T-cell (primary cell): ENCODE results near the gene DFFB. TPM values are rescaled to one million over a fixed set of nuclear protein-coding genes. Genes with fewer than 3 reads are reported as not detected.

Source experiments
- ATAC-seq, 4 experiments: fragments of 200-7000 bp in 3 of 4; fragments of 150-1000 bp in 1 of 4; cut with Tn5 transposase; replicated peaks in 1 of 4; 1 replicate in 3 of 4; 2 replicates in 1 of 4; pipeline ENCODE4 v1.10.0; 2021; ENCODE audit warnings: moderate library complexity in 3 of 4, mild to moderate bottlenecking in 2 of 4, moderate number of reproducible peaks in 1 of 4
- CTCF ChIA-PET, 2 donors: fragments of 300-600 bp; sonication (Branson Sonifier 250); formaldehyde crosslinking; loops; one replicate each; lab custom pipeline; 2022; ENCODE audit warnings: antibody characterized with exemption in 2 of 2; lab: Charles Lee
- POLR2A ChIA-PET, 2 donors: fragments of 300-600 bp; sonication (Branson Sonifier 250); formaldehyde crosslinking; loops; one replicate each; lab custom pipeline; 2022; ENCODE audit warnings: antibody characterized with exemption in 2 of 2; lab: Charles Lee
- DNase-seq, 35 experiments: peaks; one replicate each; pipeline versions ENCODE4 v3.0.0 to v3.0.0-alpha.2; 2013 to 2023
- H3K27ac ChIP-seq: one replicate; pipeline ENCODE4 v1.5.1; 2013; ENCODE audit warnings: low read length
- H3K27me3 ChIP-seq, 2 experiments: replicated peaks in 1 of 2; 1 replicate in 1 of 2; 2 replicates in 1 of 2; pipeline versions ENCODE4 v1.6.1 to v1.7.0; 2013; ENCODE audit warnings: low read length in 1 of 2, mixed read lengths in 1 of 2; ENCODE audit not compliant: control insufficient read depth in 2 of 2, insufficient read depth in 2 of 2; ENCODE audit errors: extremely low read depth in 1 of 2
- H3K36me3 ChIP-seq, 2 donors: 1 replicate in 1 of 2; 2 replicates in 1 of 2; pipeline versions ENCODE4 v1.6.1 to v1.7.0; 2013; ENCODE audit warnings: low read length in 1 of 2; ENCODE audit not compliant: control insufficient read depth in 2 of 2, insufficient read depth in 1 of 2; ENCODE audit errors: extremely low read depth in 1 of 2
- H3K4me1 ChIP-seq, 2 experiments: 1 replicate in 1 of 2; 2 replicates in 1 of 2; pipeline versions ENCODE4 v1.6.1 to v1.7.0; 2013; ENCODE audit warnings: low read length in 2 of 2, mixed read lengths in 1 of 2; ENCODE audit not compliant: insufficient read depth in 2 of 2, control insufficient read depth in 1 of 2; ENCODE audit errors: extremely low read depth in 1 of 2
- H3K4me3 ChIP-seq, 2 donors: 1 replicate in 1 of 2; 2 replicates in 1 of 2; pipeline versions ENCODE4 v1.5.1 to v1.7.0; 2013; ENCODE audit warnings: mild to moderate bottlenecking in 2 of 2, low read length in 1 of 2, moderate library complexity in 1 of 2; ENCODE audit not compliant: control insufficient read depth in 1 of 2; ENCODE audit errors: extremely low read depth in 1 of 2
- H3K9me3 ChIP-seq: 2 replicates; pipeline ENCODE4 v1.7.0; 2013
- H3K27ac Mint-ChIP-seq, 2 donors: one replicate each; pipeline ENCODE4 v1.8.0; 2020 to 2021; ENCODE audit warnings: mild to moderate bottlenecking in 2 of 2, mixed read lengths in 2 of 2
- H3K27me3 Mint-ChIP-seq, 2 donors: one replicate each; pipeline ENCODE4 v1.8.0; 2021 to 2022; ENCODE audit warnings: mixed read lengths in 2 of 2
- H3K36me3 Mint-ChIP-seq: one replicate; pipeline ENCODE4 v1.8.0; 2021; ENCODE audit warnings: mixed read lengths
- H3K4me1 Mint-ChIP-seq, 3 donors: one replicate each; pipeline ENCODE4 v1.8.0; 2020 to 2022; ENCODE audit warnings: mixed read lengths in 3 of 3, mild to moderate bottlenecking in 1 of 3
- H3K4me3 Mint-ChIP-seq, 3 donors: one replicate each; pipeline ENCODE4 v1.8.0; 2020 to 2022; ENCODE audit warnings: mild to moderate bottlenecking in 3 of 3, mixed read lengths in 3 of 3, moderate library complexity in 3 of 3
- H3K9me3 Mint-ChIP-seq, 3 donors: one replicate each; pipeline ENCODE4 v1.8.0; 2020 to 2022; ENCODE audit warnings: mixed read lengths in 3 of 3
- WGBS: methylation state at CpG from one replicate; pipeline ENCODE4 v1.1.5; 2013; ENCODE audit warnings: missing lambda C conversion rate; ENCODE audit not compliant: insufficient coverage; 5-methylcytosine and 5-hydroxymethylcytosine counted together
- total RNA-seq, 35 experiments: library from RNA in 6 of 35; stranded (reverse) in 6 of 35; fragments of 120-200 nt in 1 of 35; gene quantifications; one replicate each; pipeline versions ENCODE4 v1.2.1 to v1.2.4 and lab custom pipeline; 2013 to 2026

DFFB gene
- total RNA-seq, 5 donors from 2014 or later (not counting 1 experiment from before 2014, with no cell fraction given) = 14.9 to 24.1 (median 18.5) TPM

DNA sequence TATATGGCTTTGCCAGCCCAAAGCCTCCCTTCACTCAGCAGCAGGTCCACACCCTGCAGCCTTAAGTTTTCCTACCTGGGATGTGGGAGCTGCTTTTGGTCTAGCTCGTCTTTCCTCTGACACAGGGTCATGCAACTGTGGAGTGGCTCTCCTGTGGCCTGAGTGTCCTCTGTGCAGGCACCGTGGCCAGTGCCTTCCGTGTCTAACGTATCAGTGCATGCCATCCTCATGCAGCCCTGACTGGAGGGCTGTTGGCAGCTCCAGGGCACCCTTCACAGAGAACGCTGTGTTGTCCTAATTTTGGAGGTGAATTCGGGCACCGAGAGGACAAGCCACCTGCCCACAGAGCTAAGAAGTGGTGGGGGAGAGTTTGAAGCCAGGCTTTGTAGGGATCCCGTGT is 68.5 kb downstream of the DFFB start:
- no peak for ATAC-seq
- H3K4me1 ChIP-seq = no peaks in the 10 kb centered on the region
- H3K4me3 ChIP-seq = no peak overlapping the region
- CTCF ChIA-PET = no interaction called here
- H3K9me3 ChIP-seq = no peaks in the 10 kb centered on the region
- DNase-seq = no peak
- 88% methylated on average over 5 of the region's 8 CpGs for WGBS
- POLR2A ChIA-PET = no interaction called here
- no peak overlapping the region for H3K27ac ChIP-seq
- peaks cover 0 to 20% of the 10 kb centered on the region in 2 experiments for H3K27me3 ChIP-seq
- Mint-ChIP-seq H3K36me3 (no peaks in the 10 kb centered on the region), H3K4me1 (peaks cover 6 to 7% (median 6%) of the 10 kb centered on the region in 3 donors), H3K27me3 (peaks cover 0 to 11% of the 10 kb centered on the region in 2 donors), H3K4me3 (no peak overlapping the region), H3K9me3 (peaks cover 0 to 5% (median 0%) of the 10 kb centered on the region in 3 donors), H3K27ac (no peak overlapping the region)
- H3K36me3 ChIP-seq = no peaks in the 10 kb centered on the region

DNA sequence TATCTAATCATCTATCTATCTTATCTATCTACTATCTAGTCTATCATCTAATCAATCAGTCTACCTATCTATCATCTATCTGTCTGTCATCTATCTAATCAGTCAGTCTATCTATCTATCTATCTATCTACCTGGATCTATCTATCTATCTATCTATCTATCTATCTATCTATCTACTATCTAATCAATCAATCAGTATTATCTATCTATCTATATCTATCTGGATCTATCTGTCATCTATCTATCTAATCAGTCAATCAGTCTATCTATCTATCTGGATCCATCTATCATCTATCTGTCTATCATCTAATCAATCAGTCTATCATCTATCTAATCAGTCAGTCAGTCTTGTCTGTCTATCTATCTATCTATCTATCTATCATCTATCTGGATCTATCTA is 69.7 kb downstream of the DFFB start:
- Histone ChIP-seq H3K9me3 (no peaks in the 10 kb centered on the region), H3K4me3 (no peak overlapping the region), H3K27ac (no peak overlapping the region), H3K4me1 (no peaks in the 10 kb centered on the region), H3K27me3 (peaks cover 0 to 29% of the 10 kb centered on the region in 2 experiments), H3K36me3 (no peaks in the 10 kb centered on the region)
- ATAC-seq = no peak
- ChIA-PET CTCF (no interaction called here), POLR2A (no interaction called here)
- peaks cover 0 to 5% (median 0%) of the 10 kb centered on the region in 3 donors for H3K9me3 Mint-ChIP-seq
- DNase-seq = no peak
- H3K4me1 Mint-ChIP-seq = peaks cover 4 to 6% (median 6%) of the 10 kb centered on the region in 3 donors
- no peak overlapping the region for H3K4me3 Mint-ChIP-seq
- no peak overlapping the region for H3K27ac Mint-ChIP-seq
- H3K36me3 Mint-ChIP-seq = no peaks in the 10 kb centered on the region
- H3K27me3 Mint-ChIP-seq = peaks cover 0 to 11% of the 10 kb centered on the region in 2 donors

- DNase-seq (no peak), ATAC-seq (no peak)
- H3K4me3 ChIP-seq = no peak overlapping the region
- H3K27me3 Mint-ChIP-seq = peaks cover 0 to 14% of the 10 kb centered on the region in 2 donors
- no peak overlapping the region for H3K27ac Mint-ChIP-seq
- H3K9me3 Mint-ChIP-seq = peaks cover 0 to 5% (median 0%) of the 10 kb centered on the region in 3 donors
- CTCF ChIA-PET = interaction anchor here in 1 of 2 donors (1.1 kb wide), 1 partner anchor 17 kb away, joined by 3 read pairs; no protein-coding TSS in a partner anchor
- no peaks in the 10 kb centered on the region for H3K36me3 ChIP-seq
- H3K4me1 ChIP-seq = no peaks in the 10 kb centered on the region
- peaks cover 0 to 32% of the 10 kb centered on the region in 2 experiments for H3K27me3 ChIP-seq
- no peak overlapping the region for H3K27ac ChIP-seq
- no peaks in the 10 kb centered on the region for H3K36me3 Mint-ChIP-seq
- H3K4me1 Mint-ChIP-seq = peaks cover 0 to 6% (median 0%) of the 10 kb centered on the region in 3 donors
- no peaks in the 10 kb centered on the region for H3K9me3 ChIP-seq
- 72% methylated on average over 11 of the region's 11 CpGs for WGBS
- POLR2A ChIA-PET = no interaction called here
- no peak overlapping the region for H3K4me3 Mint-ChIP-seq
Measured at GRCh38 chr1:3928586-3928985, 71.3 kb downstream of the DFFB start.

DNA sequence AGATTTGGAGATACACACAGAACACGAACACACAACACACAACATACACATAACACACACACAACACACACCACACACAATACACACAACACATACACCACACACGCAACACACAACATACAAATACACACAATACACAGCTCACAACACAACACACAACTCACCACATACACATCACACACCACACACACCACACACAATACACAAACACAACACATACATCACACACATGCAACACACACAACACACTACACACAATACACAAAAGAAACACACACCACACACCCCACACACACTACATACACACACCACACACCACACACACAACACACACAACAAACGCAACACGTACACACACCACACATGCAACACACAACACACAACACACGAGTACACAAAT is 71.8 kb downstream of the DFFB start:
- peaks cover 0 to 27% of the 10 kb centered on the region in 2 experiments for H3K27me3 ChIP-seq
- 100% methylated on average over 2 of the region's 5 CpGs for WGBS
- CTCF ChIA-PET = no interaction called here

DNA sequence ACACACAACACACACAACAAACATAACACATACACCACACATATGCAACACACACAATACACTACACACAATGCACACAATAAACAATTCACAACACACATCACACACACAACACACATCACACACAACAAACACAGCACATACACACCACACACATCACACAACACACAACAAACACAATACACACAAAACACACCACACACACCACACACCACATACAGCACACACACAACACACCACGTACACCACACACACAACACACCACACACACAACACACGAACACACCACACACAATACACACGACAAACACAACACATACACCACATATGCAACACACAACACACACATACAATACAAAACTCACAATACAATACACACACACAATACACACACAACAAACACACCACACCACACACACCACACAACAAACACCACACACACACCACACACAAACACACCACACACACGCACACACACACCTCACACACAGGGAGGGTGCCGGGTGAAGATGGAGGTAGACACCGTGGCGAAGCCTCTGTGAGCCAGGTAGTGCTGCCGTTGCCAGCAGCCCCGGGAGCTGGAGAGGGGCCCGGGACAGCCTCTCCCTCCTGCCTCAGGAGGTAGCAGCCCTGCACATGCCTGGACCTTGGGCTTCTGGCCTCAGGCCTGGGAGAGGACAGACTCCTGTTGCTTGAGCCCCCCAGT is 73.2 kb downstream of the DFFB start:
- Mint-ChIP-seq H3K36me3 (no peaks in the 10 kb centered on the region), H3K4me3 (no peak overlapping the region), H3K9me3 (peaks cover 0 to 5% (median 0%) of the 10 kb centered on the region in 3 donors), H3K27me3 (peaks cover 7 to 22% of the 10 kb centered on the region in 2 donors), H3K4me1 (peaks cover 0 to 6% (median 0%) of the 10 kb centered on the region in 3 donors), H3K27ac (peak overlapping the region in 1 of 2 donors; percentile 3)
- no peak overlapping the region for H3K4me3 ChIP-seq
- no peak overlapping the region for H3K27ac ChIP-seq
- WGBS = 87% methylated on average over 7 of the region's 10 CpGs
- CTCF ChIA-PET = no interaction called here
- POLR2A ChIA-PET = no interaction called here
- peaks cover 0 to 26% of the 10 kb centered on the region in 2 experiments for H3K27me3 ChIP-seq
- no peaks in the 10 kb centered on the region for H3K36me3 ChIP-seq
- ATAC-seq (no peak), DNase-seq (no peak)
- H3K9me3 ChIP-seq = no peaks in the 10 kb centered on the region
- no peaks in the 10 kb centered on the region for H3K4me1 ChIP-seq

More for the DNA sequence above, 71.8 kb downstream of the DFFB start:
- Mint-ChIP-seq H3K4me1 (peaks cover 0 to 6% (median 0%) of the 10 kb centered on the region in 3 donors), H3K27ac (no peak overlapping the region), H3K27me3 (peaks cover under 1 to 16% of the 10 kb centered on the region in 2 donors), H3K9me3 (peaks cover 0 to 5% (median 0%) of the 10 kb centered on the region in 3 donors), H3K36me3 (no peaks in the 10 kb centered on the region), H3K4me3 (no peak overlapping the region)
- H3K9me3 ChIP-seq = no peaks in the 10 kb centered on the region
- POLR2A ChIA-PET = no interaction called here
- no peaks in the 10 kb centered on the region for H3K36me3 ChIP-seq
- ATAC-seq (no peak), DNase-seq (no peak)
- no peak overlapping the region for H3K4me3 ChIP-seq
- H3K4me1 ChIP-seq = no peaks in the 10 kb centered on the region
- no peak overlapping the region for H3K27ac ChIP-seq

DNA sequence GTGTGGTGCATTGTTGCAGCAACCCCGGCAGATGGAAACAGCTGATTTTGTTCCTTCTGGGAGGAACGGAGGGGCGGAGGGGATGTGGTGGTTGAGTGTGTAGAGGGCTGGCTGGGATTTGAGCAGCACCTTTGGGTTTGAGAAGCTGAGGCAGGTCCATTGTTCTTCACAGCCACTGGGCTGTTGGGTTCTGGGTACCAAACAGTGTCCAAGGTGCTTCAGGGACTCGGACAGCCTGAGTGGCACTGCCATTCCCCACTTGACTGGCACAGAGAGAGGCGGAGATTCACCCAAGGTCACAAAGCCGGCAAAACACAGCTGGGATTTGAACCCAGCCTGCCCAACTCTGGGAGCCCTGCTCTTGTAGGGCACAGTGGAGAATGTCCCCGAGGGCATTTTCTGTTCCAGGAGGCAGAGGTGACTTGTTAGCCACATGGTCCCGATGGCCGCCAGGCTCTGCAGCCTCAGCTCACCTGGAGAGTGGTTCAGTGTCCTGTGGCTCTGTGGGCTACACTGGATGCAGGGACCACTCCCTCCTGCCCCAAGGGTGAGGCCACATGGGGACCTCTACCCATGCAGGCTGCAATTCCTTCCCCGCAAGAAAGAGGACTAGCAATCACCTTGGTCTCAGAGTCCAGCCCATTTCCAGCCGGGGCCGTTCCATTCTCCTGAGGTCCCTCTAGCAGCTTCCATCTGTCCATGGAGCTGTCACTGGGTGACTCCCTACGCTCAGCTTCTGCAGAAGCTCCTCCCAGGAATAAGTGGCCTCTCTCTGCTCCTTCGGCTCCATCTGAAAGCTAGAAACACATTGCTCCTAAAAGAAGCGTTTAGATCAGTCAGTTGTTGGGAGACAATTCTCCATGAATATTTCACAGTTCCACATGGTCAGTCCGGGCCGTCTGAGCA is 74.0 kb downstream of the DFFB start:
- Histone ChIP-seq H3K9me3 (no peaks in the 10 kb centered on the region), H3K36me3 (no peaks in the 10 kb centered on the region), H3K27ac (no peak overlapping the region), H3K4me1 (no peaks in the 10 kb centered on the region), H3K27me3 (peaks cover 0 to 19% of the 10 kb centered on the region in 2 experiments), H3K4me3 (no peak overlapping the region)
- H3K27me3 Mint-ChIP-seq = peaks cover 7 to 16% of the 10 kb centered on the region in 2 donors
- peaks cover 0 to 6% (median 0%) of the 10 kb centered on the region in 3 donors for H3K4me1 Mint-ChIP-seq
- H3K27ac Mint-ChIP-seq = no peak overlapping the region
- ChIA-PET POLR2A (no interaction called here), CTCF (no interaction called here)
- H3K4me3 Mint-ChIP-seq = no peak overlapping the region
- ATAC-seq (no peak), DNase-seq (no peak)
- no peaks in the 10 kb centered on the region for H3K36me3 Mint-ChIP-seq
- H3K9me3 Mint-ChIP-seq = peaks cover 0 to 5% (median 0%) of the 10 kb centered on the region in 3 donors
- WGBS = 79% methylated on average over 11 of the region's 17 CpGs
